GM12878 (cell line): Measurements from ENCODE around the gene RET. TPM values are rescaled to one million over a fixed set of nuclear protein-coding genes. Genes with fewer than 3 reads are reported as not detected.

Experiments
- ATAC-seq: fragments of 200-7000 bp; cut with Tn5 transposase; 3 replicates; pipeline ENCODE4 v1.9.1; 2020; ENCODE audit warnings: mild to moderate bottlenecking, moderate library complexity
- BruUV-seq: library from RNA; stranded (reverse); fragments of 400-500 nt; replicated peaks from 2 replicates; lab custom pipeline; 2021; lab: Mats Ljungman, UMichigan
- CTCF ChIA-PET: fragments of 300-600 bp; sonication (Branson Sonifier 250); formaldehyde crosslinking; extraction: SDS; loops from one replicate; lab custom pipeline; 2021; ENCODE audit warnings: inconsistent platforms; lab: Yijun Ruan, JAX
- POLR2A ChIA-PET: fragments of 350-600 bp; formaldehyde crosslinking; extraction: SDS; loops from one replicate; lab custom pipeline; 2021; ENCODE audit warnings: inconsistent platforms; lab: Charles Lee
- RAD21 ChIA-PET: fragments of 300-600 bp; sonication (Branson Sonifier 250); formaldehyde crosslinking; loops from one replicate; lab custom pipeline; 2023; ENCODE audit warnings: antibody characterized with exemption; ENCODE audit not compliant: unreplicated experiment; lab: Charles Lee
- SMC1A ChIA-PET: fragments of 300-600 bp; sonication (Branson Sonifier 250); formaldehyde crosslinking; loops from one replicate; lab custom pipeline; 2023; ENCODE audit not compliant: unreplicated experiment, uncharacterized antibody; lab: Charles Lee
- DNase-seq: peaks from one replicate; pipeline ENCODE4 v3.0.0-alpha.2; 2011; ENCODE audit warnings: low read depth, low spot score
- FAIRE-seq: peaks from 3 replicates; lab custom pipeline; 2011; peaks lifted over from hg19 to GRCh38; lab: Jason Lieb, UNC
- H2AFZ ChIP-seq: 2 replicates; pipeline ENCODE4 v1.6.0; 2011; ENCODE audit warnings: low read depth, low read length, control low read depth; ENCODE audit not compliant: control insufficient read depth
- H3K27ac ChIP-seq: 2 replicates; pipeline ENCODE4 v1.5.1; 2011; ENCODE audit warnings: control low read depth; ENCODE audit not compliant: control insufficient read depth, insufficient read depth
- H3K27me3 ChIP-seq, 2 experiments: replicated peaks in 1 of 2; 2 replicates each; pipeline versions ENCODE4 v1.6.0 to v1.6.1; 2011; ENCODE audit warnings: low read length in 1 of 2; ENCODE audit not compliant: control insufficient read depth in 2 of 2, insufficient read depth in 2 of 2
- H3K36me3 ChIP-seq, 2 experiments: 2 replicates each; pipeline ENCODE4 v1.5.1; 2011; ENCODE audit warnings: low read length in 1 of 2; ENCODE audit not compliant: control insufficient read depth in 2 of 2, insufficient read depth in 2 of 2
- H3K4me1 ChIP-seq: 2 replicates; pipeline ENCODE4 v1.6.1; 2011; ENCODE audit warnings: mild to moderate bottlenecking, low read length, moderate library complexity, mixed read lengths; ENCODE audit not compliant: control insufficient read depth, insufficient read depth
- H3K4me2 ChIP-seq: 2 replicates; pipeline ENCODE4 v1.6.0; 2011; ENCODE audit warnings: control low read depth; ENCODE audit not compliant: control insufficient read depth, insufficient read depth
- H3K4me3 ChIP-seq: fragments of 200-600 bp; sonication (generic); 2 replicates; pipeline ENCODE4 v1.5.1; 2016
- H3K79me2 ChIP-seq: 2 replicates; pipeline ENCODE4 v1.6.0; 2011; ENCODE audit warnings: low read length; ENCODE audit not compliant: control insufficient read depth, insufficient read depth
- H3K9ac ChIP-seq: 2 replicates; pipeline ENCODE4 v1.8.0; 2011; ENCODE audit warnings: low read length, control low read depth, mixed read lengths; ENCODE audit not compliant: control insufficient read depth, insufficient read depth
- H3K9me3 ChIP-seq: replicated peaks from 3 replicates; pipeline ENCODE4 v1.5.1; 2011; ENCODE audit warnings: mild to moderate bottlenecking, low read length; ENCODE audit not compliant: control insufficient read depth, insufficient read depth
- H4K20me1 ChIP-seq: 2 replicates; pipeline ENCODE4 v1.6.0; 2011; ENCODE audit not compliant: control insufficient read depth, insufficient read depth
- BCLAF1 ChIP-seq: fragments of 450-650 bp; IDR thresholded peaks from 2 replicates; pipeline ENCODE4 v1.6.1; 2017; ENCODE audit warnings: antibody characterized with exemption, mild to moderate bottlenecking, moderate library complexity
- E2F8 ChIP-seq: fragments of 450-650 bp; IDR thresholded peaks from 2 replicates; pipeline ENCODE4 v1.6.1; 2018; ENCODE audit warnings: mild to moderate bottlenecking, low read depth, moderate library complexity; ENCODE audit not compliant: partially characterized antibody
- EED ChIP-seq: sonication (generic); IDR thresholded peaks from 2 replicates; pipeline ENCODE4 v1.6.1; 2016; ENCODE audit warnings: antibody characterized with exemption, low read depth
- FOS ChIP-seq: IDR thresholded peaks from 3 replicates; pipeline ENCODE4 v1.6.1; 2011; ENCODE audit warnings: borderline replicate concordance; ENCODE audit not compliant: insufficient read length; ENCODE audit errors: extremely low read depth
- NFYB ChIP-seq: IDR thresholded peaks from 2 replicates; pipeline ENCODE4 v1.6.1; 2011; ENCODE audit warnings: low read depth, mild to moderate bottlenecking, low read length, improper control_type of control experiment, moderate library complexity; ENCODE audit not compliant: insufficient read depth
- NR2C1 ChIP-seq: fragments of 450-650 bp; IDR thresholded peaks from 2 replicates; pipeline ENCODE4 v1.6.1; 2017; ENCODE audit warnings: antibody characterized with exemption, mild to moderate bottlenecking, moderate library complexity
- RAD21 ChIP-seq: IDR thresholded peaks from 2 replicates; pipeline ENCODE4 v1.6.1; 2011; ENCODE audit warnings: mild to moderate bottlenecking, low read depth, low read length, moderate library complexity; ENCODE audit not compliant: insufficient read depth
- SP1 ChIP-seq: IDR thresholded peaks from one replicate; pipeline ENCODE4 v1.6.1; 2011; ENCODE audit warnings: low read depth, low read length
- SRF ChIP-seq, 2 experiments: IDR thresholded peaks; 2 replicates each; pipeline ENCODE4 v1.6.1; 2011; ENCODE audit warnings: low read depth in 2 of 2, low read length in 2 of 2, mild to moderate bottlenecking in 1 of 2, moderate library complexity in 1 of 2
- SUZ12 ChIP-seq: fragments of 200-600 bp; sonication (generic); IDR thresholded peaks from one replicate; pipeline ENCODE4 v1.6.1; 2018; ENCODE audit warnings: antibody characterized with exemption, mild to moderate bottlenecking; ENCODE audit not compliant: unreplicated experiment
- TCF7 ChIP-seq: IDR thresholded peaks from 2 replicates; pipeline ENCODE4 v1.6.1; 2014; ENCODE audit warnings: antibody characterized with exemption, borderline replicate concordance
- ZNF384 ChIP-seq: IDR thresholded peaks from 2 replicates; pipeline ENCODE4 v1.6.1; 2012; ENCODE audit warnings: low read depth, mild to moderate bottlenecking, low read length, improper control_type of control experiment, borderline replicate concordance
- ZSCAN29 ChIP-seq: fragments of 450-650 bp; IDR thresholded peaks from 2 replicates; pipeline ENCODE4 v1.6.1; 2017; ENCODE audit warnings: mild to moderate bottlenecking, moderate library complexity
- WGBS: methylation state at CpG from one replicate; pipeline ENCODE4 v1.1.6; 2016; ENCODE audit warnings: low lambda C conversion rate; ENCODE audit not compliant: insufficient replicate concordance, insufficient coverage; ENCODE audit errors: missing lambda C conversion rate; 5-methylcytosine and 5-hydroxymethylcytosine counted together
- in situ Hi-C: fragments of 300-500 bp; cut with MboI; formaldehyde crosslinking; loops from 9 replicates; pipeline ENCODE4 v1.14.3; 2018; ENCODE audit warnings: mixed read lengths
- intact Hi-C: fragments of 100-400 bp; cut with micrococcal nuclease; formaldehyde crosslinking; loops from one replicate; pipeline ENCODE4 v1.14.2; 2022; ENCODE audit not compliant: unreplicated experiment
- polyA plus RNA-seq, 11 experiments: library from polyadenylated mRNA; depleted of rRNA in 4 of 11; unstranded in 6 of 11; stranded (reverse) in 5 of 11; fragments of >200 nt; fragmentation: Nextera tagmentation in 4 of 11; fragmentation: Illumina TruSeq in 1 of 11; extraction: Ambion mirVana in 4 of 11; extraction: Trizol in 1 of 11; gene quantifications; 1 replicate in 1 of 11; 2 replicates in 10 of 11; pipeline versions ENCODE4 v1.2.1 to v1.2.3, GENCODE V29; 2011 to 2016; ENCODE audit warnings: inconsistent platforms in 2 of 11, missing spikeins in 2 of 11, low read depth in 1 of 11
- total RNA-seq, 4 experiments: library from RNA; depleted of rRNA in 3 of 4; stranded (reverse); fragments of >200 nt in 3 of 4; fragmentation: Illumina TruSeq in 1 of 4; extraction: Trizol in 1 of 4; gene quantifications; 2 replicates each; pipeline versions ENCODE4 v1.2.1 to v1.2.3, GENCODE V29; 2013 to 2021
- TF ChIP-seq, protein P1 (sequence below): IDR thresholded peaks from 2 replicates; pipeline ENCODE4 v1.6.1; 2012; ENCODE audit warnings: low read depth, low read length, improper control_type of control experiment
- TF ChIP-seq, protein P2 (sequence below): fragments of 450-650 bp; conservative IDR thresholded peaks from 2 replicates; pipeline ENCODE4 v1.6.1; 2017; ENCODE audit warnings: mild to moderate bottlenecking, moderate library complexity
- TF ChIP-seq, protein P3 (sequence below): IDR thresholded peaks from 2 replicates; pipeline ENCODE4 v1.6.1; 2012; ENCODE audit warnings: low read depth, low read length, improper control_type of control experiment

RET gene
- total and polyA plus RNA-seq, 10 of the 15 experiments (the other 5 are each of a cell fraction or from before 2014, with no cell fraction given) = not detected

GRCh38 chr10:43078986-43079273, 2.1 kb downstream of the RET start:
- WGBS = 3% methylated on average over 10 of the region's 10 CpGs
- peak; percentile 67 for ATAC-seq
- no peak overlapping the region for H2AFZ ChIP-seq
- TF ChIP-seq ZSCAN29 (no peak), NFYB (no peak), BCLAF1 (no peak), TCF7 (no peak), SP1 (no peak), SUZ12 (no peak), RAD21 (peak; percentile 36; the same call in 1 of the 2 replicates), NR2C1 (no peak), ZNF384 (no peak), SRF (IDR thresholded peaks at IDR 0.05; ENCODE audit: low read depth in 2 of 2, low read length in 2 of 2) (no peak), EED (no peak), E2F8 (no peak), FOS (no peak)
- TF ChIP-seq, protein P1, sequence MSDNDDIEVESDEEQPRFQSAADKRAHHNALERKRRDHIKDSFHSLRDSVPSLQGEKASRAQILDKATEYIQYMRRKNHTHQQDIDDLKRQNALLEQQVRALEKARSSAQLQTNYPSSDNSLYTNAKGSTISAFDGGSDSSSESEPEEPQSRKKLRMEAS = no peak
- TF ChIP-seq, protein P2, sequence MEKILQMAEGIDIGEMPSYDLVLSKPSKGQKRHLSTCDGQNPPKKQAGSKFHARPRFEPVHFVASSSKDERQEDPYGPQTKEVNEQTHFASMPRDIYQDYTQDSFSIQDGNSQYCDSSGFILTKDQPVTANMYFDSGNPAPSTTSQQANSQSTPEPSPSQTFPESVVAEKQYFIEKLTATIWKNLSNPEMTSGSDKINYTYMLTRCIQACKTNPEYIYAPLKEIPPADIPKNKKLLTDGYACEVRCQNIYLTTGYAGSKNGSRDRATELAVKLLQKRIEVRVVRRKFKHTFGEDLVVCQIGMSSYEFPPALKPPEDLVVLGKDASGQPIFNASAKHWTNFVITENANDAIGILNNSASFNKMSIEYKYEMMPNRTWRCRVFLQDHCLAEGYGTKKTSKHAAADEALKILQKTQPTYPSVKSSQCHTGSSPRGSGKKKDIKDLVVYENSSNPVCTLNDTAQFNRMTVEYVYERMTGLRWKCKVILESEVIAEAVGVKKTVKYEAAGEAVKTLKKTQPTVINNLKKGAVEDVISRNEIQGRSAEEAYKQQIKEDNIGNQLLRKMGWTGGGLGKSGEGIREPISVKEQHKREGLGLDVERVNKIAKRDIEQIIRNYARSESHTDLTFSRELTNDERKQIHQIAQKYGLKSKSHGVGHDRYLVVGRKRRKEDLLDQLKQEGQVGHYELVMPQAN = no peak
- TF ChIP-seq, protein P3, sequence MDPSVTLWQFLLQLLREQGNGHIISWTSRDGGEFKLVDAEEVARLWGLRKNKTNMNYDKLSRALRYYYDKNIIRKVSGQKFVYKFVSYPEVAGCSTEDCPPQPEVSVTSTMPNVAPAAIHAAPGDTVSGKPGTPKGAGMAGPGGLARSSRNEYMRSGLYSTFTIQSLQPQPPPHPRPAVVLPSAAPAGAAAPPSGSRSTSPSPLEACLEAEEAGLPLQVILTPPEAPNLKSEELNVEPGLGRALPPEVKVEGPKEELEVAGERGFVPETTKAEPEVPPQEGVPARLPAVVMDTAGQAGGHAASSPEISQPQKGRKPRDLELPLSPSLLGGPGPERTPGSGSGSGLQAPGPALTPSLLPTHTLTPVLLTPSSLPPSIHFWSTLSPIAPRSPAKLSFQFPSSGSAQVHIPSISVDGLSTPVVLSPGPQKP = no peak

More at GRCh38 chr10:43078986-43079273, 2.1 kb downstream of the RET start:
- Histone ChIP-seq H3K79me2 (no peaks in the 10 kb centered on the region), H4K20me1 (no peaks in the 10 kb centered on the region), H3K4me3 (no peak overlapping the region), H3K4me2 (no peak overlapping the region), H3K4me1 (no peaks in the 10 kb centered on the region), H3K9ac (no peak overlapping the region), H3K36me3 (no peaks in the 10 kb centered on the region), H3K27ac (no peak overlapping the region), H3K27me3 (peaks cover 0 to 9% of the 10 kb centered on the region in 2 experiments; a peak in 2 of 4 replicates), H3K9me3 (no peaks in the 10 kb centered on the region)
- no peak for FAIRE-seq
- in situ Hi-C loops (no loop called here), intact Hi-C loops (no loop called here)
- POLR2A ChIA-PET = no interaction called here
- BruUV-seq = no TSS peak
- CTCF ChIA-PET = interaction anchor here (0.5 to 1.4 kb wide), 2 partner anchors 127 to 213 kb away, joined by 3 read pairs; no protein-coding TSS in a partner anchor
- RAD21 ChIA-PET = no interaction called here
- no peak for DNase-seq
- SMC1A ChIA-PET = no interaction called here
